HG03103 (cell line): ENCODE measurements around the gene PIGZ.
"Not testable (repeated sequence)": the region's sequence is repeated elsewhere in the genome, so short reads cannot be mapped to it uniquely, and the experiment has no call there.

Experiments used
- ATAC-seq: cut with Tn5 transposase; IDR thresholded peaks from one replicate; pipeline ENCODE4 v1.9.1; 2021; ENCODE audit warnings: low read depth; ENCODE audit not compliant: unreplicated experiment

PIGZ gene

DNA sequence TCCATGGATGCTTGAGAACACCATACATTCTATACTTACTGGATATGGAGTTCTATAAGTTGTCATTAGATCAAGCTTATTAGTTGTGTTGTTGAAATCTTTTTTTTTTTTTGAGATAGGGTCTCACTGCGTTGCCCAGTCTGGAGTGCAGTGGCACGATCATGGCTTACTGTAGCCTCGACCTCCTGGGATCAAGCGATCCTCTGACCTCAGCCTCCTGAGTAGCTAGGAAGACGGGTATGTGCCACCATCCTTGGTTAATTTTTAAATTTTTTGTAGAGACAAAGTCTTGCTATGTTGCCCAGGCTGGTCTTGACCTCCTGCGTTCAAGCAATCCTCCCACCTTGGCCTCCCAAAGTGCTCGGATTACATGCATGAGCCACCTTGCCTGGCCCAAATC, 13.8 kb downstream of the PIGZ start:
- no peak for ATAC-seq

DNA sequence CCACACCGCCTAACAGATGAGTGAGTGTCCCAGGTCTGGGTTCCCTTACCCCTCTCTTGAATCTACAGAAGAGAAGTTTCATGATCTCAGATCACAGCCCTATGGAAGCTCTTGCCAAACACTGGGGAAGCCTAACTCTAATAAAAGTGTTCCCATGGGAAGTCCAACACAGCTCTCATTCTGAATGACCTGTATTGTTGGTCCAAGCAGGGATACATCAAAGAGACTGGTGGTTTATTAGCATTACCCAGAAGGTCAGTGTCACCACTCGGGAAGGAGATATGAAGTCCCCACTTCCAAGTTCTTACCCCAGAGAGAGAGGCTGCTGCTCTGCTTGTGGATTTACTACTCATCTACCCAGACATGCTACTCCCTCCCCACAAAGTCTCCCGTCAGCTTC, 17.3 kb downstream of the PIGZ start:
- ATAC-seq: no peak

DNA sequence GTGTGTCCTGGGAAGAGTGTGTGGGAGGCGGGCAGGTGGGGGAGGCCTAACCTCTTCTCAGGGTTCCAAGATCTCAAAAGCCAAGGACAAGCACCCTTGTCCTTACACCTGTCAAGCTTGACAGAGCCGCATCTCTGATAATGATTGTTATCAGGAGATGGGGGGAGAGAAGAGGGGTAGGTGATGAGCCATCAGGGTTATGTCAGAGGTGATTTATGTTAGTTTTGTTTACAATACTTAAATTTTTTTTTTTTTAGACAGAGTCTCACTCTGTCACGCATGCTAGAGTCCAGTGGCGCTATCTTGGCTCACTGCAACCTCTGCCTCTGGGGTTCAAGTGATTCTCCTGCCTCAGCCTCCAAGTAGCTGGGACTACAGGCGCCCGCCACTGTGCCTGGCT, 18.9 kb downstream of the PIGZ start:
- no peak for ATAC-seq

DNA sequence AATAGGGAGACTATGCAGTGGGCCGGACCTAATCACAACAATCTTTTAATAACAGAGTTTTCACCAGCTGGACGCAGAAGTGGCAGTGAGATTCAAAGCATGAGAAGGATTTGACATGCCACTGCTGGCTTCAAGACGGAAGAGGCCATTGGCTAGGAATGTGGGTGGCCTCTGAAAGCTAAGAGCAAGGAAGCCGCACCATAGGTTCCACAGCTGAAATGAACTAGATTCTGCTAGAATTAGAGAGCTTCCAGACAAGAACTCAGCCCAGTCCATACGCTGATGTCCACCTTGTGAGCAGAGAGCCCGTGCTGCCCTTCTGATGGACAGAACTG, 19.4 kb downstream of the PIGZ start:
- no peak for ATAC-seq

DNA sequence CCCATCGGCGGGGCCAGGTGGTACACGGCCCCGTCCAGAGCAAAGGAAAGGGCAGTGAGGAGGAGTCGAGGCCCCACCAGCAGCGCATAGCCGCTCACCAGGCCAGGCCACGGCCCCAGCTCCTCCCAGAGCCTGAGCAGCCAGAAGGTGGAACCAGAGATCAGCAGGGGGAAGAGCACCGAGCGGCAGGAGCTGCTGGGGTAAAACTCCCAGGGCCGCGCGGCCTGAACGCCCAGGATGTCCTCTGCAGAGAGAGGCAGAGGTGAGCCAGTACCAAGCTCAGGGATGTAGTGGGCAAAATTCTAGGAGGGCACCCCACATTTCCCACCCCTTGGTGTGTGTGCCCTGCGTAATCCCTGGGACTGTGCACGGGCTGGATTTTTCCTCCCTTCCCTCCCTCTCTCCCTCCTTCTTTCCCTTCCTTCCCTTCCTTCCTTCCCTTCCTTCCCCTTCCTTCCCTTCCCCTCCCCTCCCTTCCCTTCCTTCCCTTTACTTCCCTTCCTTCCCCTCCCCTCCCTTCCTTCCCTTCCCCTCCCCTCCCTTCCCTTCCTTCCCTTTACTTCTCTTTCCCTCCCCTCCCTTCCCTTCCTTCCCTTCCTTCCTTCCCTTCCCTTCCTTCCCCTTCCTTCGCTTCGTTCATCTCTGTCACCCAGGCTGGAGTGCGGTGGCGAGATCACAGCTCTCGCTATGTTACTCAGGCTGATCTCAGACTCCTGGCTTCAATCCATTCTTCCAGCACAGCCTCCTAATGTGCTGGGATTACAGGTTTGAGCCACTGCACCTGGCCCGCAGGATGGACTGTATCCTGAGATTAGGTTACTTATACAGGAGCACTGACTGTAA, 20.0 kb downstream of the PIGZ start:
- ATAC-seq: no peak

DNA sequence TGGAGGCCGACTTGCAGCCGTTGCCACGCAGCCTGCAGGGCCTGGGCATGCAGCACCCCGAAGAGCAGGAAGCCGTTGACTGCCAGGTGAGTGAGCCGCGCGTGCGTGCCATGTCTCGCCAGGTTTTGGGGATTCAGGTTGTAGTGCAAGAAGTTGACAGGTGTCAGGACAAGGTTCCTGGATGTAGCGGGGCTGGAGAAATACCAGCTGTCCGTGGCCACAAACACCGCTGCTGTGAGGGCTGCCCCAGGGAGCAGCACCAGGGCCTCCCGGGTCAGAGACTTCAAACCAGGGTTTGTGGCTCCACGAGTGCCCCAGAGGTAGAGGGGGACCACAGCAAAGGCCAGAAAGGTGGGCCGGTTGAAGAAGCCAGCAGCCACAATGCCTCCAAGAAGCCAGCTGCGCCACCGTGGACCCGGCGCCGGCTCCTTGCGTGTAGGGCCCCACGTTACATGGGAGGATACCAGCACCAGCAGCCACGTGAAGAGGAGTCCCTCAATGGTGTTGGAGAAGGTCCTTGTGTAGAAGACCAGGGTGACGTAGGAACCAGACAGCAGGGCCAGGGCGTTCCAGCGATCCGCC, 20.7 kb downstream of the PIGZ start:
- ATAC-seq: no peak

DNA sequence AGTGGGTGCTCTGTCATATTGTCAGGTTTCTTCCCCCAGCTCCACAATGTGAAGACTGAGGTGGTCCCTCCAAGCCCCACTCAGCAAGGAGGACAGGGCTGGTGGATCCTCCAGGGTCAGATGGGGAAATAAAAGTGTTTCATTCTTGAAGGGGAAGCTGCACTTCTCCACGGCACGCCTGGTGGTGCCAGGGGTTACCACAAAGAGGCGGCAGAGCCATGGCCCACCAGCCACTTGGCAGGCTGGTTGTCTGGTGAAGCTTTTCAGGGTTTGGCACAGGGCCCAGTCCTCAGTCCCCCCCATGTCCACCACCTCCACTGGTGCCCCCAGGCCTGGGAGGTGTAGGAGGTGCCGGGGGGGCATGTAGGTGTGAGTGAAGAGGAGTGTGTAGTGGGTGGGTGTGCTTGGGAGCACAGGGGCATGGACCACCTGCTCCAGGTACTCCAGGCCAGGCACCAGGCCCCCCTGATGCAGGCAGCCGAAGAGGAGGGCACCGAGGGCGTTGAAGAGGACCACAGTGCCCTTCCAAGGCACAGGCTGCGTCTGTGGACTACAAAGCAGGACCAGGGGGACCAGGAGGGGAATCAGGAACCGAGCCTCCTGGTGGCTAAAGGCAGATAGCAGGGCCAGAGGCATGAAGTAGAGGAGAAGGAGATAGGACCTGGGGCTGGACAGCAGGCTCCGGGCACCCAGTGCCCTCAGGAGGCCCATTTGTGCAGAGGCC, 21.3 kb downstream of the PIGZ start:
- ATAC-seq: no peak

DNA sequence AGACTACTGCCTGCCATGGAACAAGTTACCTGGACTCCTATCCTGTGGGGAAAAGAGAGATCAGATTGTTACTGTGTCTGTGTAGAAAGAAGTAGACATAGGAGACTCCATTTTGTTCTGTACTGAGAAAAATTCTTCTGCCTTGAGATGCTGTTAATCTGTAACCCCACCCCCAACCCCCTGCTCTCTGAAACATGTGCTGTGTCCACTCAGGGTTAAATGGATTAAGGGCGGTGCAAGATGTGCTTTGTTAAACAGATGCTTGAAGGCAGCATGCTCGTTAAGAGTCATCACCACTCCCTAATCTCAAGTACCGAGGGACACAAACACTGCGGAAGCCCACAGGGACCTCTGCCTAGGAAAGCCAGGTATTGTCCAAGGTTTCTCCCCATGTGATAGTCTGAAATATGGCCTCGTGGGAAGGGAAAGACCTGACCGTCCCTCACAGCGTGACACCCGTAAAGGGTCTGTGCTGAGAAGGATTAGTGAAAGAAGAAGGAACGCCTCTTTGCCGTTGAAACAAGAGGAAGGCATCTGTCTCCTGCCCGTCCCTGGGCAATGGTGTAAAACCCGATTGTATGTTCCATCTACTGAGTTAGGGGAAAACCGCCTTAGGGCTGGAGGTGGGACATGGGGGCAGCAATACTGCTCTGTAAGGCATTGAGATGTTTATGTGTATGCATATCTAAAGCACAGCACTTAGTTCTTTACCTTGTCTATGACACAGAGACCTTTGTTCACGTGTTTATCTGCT, 24.4 kb downstream of the PIGZ start:
- not testable (repeated sequence) for ATAC-seq

DNA sequence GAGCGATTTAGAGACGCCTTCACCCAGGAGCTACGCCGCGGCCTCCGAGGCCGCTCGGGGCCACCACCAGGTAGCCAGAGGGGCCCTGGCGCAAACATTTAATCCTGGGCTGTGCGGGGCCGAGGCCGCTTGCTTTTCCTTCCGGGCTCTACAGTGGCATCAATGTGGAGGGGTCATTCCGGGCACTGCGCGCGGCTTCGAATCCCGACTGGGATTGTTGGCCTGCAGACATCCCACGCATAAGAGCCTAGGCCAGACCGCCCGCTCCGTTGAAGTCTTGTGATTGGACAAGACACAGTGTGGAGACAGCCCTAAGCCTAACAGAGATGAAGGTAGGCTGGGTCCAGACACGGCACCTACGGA, 25.7 kb downstream of the PIGZ start:
- peak; percentile 1 for ATAC-seq

DNA sequence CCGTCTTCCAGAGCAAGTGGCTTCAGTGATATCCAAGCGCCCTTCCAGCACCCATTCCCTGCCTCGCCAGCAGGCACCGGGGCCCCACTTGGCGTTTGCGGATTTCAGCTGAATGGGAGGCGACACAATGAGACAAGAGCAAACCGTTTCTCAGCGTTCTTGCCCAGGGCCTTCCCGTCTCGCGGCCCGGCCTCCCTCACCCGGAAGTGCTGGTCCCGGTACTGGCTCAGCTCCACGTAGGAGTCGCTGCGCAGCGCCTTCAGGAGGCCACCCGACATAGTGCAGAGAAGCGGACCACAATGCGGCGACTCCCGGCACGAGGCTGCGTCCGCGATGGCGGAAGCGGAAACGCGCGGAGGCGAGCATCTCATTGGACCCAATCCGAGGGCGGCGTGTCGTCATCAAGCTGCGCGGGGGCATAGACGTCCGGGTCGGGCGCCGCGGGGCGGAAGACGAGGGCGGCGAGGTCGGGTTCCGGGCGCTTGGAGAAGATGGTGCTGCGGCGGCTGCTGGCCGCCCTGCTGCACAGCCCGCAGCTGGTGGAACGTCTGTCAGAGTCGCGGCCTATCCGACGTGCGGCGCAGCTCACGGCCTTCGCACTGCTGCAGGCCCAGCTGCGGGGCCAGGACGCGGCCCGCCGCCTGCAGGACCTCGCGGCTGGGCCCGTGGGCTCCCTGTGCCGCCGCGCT, 26.3 kb downstream of the PIGZ start, which contains the start of gene NCBP2:
Gene NCBP2 (minus strand): TSS at position 303 of the 689 bp plus-strand sequence. CDS start 25 bp downstream, at position 278.
- peak; percentile 89 for ATAC-seq

DNA sequence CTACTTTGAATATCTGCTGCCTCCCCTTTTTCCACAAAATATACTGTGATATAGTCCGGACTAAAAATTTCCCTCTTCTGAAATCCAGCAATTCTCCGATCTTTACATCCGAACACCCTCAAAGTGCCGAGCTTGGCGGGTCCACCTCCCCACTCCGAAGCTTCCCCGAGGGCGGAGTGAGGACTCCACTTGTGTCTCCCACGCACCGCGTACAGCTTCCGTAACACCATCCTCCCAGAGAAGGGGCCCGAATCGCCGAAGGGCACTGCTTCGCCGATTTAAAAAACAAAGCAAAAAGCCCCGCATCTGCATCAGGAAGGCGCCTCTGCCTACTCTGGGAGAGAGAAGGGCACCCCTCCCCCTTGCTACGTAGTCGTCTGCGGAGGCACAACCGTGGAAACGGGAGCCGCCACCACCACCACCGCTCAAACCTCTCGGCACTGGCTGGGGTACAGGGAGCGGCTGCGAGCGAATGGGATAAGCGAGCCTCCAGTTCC, 26.9 kb downstream of the PIGZ start:
- peak; percentile 18 for ATAC-seq

DNA sequence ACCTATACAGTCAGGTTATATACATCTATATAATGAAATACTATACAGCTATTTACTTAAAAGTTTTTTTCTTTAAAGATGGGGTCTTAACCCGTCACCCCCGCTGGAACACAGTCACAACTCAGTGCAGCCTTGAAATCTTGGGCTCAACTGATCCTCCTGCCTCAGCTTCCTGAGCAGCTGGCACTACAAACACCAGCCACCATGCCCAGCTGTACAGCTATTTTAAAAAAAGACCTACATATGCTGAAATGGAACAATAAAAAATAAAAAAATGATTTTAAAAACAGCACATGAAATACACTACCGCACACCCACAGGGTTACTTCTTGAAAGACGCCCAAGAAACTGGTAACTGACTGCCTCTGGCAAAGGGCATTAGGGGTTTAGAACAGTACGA, 30.1 kb downstream of the PIGZ start:
- no peak for ATAC-seq

DNA sequence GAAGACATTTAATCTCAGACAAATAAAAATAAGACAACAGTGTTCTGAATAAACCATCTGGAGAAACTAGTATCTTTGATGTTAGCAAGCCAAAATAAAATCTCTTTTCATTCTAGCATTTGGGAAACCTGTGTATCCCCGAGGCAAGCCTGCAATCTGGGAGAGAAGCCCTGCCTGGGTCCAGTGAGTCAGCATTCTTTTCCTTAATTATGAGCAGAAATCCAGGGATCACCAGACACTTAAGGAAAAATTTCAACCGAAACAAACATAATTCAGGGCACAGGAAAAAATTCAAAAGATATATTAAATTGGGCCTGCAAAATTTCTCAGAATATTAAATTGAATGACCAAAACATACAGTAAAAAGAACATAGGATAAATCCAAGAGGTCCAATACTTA, 30.5 kb downstream of the PIGZ start:
- ATAC-seq: no peak

DNA sequence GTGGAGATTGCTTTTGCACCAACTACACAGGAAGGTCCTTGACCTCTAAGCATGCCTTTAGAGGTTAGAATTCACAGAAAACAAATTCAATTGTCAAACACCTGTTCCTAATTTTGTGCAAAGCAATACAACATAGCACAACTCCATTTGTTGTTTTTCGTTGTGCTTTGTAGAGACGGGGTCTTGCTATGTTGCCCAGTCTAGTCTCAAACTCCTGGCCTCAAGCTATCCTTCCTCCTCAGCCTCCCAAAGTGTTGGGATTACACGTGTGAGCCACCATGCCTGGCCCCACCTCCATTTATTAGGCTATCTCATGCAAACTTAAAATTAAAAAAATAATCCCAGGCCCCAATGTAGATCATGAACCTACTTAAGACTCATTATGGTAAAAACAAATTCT, 32.3 kb downstream of the PIGZ start:
- ATAC-seq: no peak

DNA sequence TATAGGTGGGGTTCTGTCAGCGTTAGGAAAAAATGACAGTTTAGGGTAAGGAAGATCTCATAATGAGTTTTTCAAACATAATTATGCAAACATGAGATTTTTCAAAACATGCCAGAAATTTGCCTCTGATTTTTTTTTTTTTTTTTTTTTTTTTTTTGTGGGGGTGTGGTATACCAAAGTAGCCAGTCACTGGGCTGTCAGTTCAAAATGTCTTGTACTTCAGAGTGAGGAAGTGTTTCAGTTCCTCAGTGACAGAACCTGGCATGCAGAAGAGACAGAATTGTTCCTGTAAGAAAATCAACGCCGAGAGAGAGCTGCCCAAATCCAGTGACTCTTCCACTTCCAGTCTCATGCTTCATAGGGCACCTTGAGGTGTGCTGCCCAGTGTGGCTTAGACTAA, 36.0 kb downstream of the PIGZ start:
- no peak for ATAC-seq

DNA sequence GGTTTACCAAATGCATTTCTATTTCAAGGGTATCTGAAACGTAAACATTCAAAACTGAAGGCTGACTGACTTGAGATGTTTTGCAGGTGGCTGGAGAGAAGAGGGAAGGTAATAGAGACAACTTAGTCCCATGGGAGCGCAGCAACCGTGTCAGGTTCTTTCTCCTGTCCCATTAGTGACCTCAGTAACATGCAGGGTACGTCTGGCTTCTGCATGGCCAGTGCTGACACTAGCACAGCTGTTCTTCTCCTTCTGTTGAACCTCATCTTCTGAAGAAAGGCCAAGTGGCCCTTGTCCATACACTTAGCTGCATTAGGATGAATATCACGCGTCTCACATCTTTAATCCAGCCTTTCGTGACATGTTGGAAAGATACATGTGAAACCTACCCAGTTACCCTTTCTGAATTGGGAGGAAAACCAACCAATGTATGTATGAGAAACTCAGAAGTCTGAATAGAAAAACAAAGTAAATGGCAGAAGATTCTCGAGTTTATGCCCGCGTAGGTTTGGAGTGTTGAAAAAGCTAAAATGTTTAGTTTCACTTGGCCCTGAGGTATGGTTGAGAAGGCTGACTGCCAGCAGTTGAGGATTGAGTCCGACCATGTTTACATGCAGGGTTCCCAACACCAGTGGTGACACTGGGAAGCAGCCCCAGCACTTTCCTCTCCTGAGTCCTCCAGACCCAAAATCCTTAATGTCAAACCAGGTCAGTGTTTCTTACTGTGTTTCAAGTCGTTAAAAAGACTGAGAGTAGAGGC, 36.6 kb downstream of the PIGZ start:
- no peak for ATAC-seq

DNA sequence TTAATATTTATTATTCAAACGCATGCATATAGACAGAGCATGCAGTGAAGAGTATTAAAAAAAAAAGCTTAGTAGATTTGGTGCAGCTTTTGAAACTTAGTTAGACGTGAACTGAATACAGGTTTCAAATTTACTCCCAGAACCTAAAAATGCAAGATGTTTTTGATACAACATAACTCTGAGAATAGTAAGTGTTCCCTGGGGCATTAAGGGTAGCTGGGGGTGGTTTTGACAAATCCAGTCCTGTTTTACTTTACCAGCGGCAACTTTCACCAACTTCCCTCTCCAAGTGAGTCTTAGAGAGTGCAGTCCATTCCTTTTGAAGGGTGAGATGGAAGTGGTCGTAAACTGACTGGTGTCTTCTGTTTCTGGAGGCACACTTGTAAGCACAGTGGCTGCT, 37.5 kb downstream of the PIGZ start:
- ATAC-seq: no peak

DNA sequence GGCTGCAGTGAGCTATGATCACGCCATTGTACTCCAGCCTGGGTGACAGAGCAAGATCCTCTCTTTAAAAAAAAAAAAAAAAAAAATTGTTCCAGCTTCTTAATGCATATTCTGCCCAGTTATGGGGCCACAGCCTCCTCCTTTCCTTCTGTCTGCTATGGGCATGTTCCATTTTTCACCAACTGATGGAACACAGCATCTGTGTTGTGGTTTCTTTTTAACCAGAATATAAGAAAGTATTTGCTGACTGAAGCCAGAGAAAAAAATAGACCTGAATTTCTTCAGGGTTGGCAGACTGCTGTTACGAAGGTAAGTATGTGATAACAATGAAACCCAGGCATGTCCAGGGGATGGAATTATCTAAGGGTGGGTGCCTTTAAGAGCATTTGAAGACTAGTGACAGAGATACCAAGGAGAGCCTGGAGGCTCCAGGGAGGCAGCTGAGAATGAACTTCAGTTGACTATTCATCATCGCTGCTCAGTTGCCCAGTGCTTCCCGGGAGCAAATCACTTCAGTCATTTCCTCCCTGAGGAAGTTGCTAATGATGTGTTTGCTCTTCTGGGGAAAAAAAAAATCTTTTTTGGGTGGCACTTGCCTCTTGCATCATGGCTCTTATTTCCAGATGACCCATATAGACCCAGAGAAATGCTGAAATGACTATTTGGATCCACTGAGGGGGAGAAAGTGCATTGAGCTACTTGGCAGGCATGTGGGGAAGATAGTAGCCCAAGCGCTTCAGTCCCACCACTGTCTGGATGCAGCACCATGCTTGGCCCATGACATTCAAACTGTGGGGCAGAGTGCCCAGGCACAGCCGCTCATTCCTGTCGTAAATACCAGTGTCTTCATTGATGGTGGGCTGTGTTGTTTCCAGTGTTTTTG, 40.8 kb downstream of the PIGZ start:
- no peak for ATAC-seq

DNA sequence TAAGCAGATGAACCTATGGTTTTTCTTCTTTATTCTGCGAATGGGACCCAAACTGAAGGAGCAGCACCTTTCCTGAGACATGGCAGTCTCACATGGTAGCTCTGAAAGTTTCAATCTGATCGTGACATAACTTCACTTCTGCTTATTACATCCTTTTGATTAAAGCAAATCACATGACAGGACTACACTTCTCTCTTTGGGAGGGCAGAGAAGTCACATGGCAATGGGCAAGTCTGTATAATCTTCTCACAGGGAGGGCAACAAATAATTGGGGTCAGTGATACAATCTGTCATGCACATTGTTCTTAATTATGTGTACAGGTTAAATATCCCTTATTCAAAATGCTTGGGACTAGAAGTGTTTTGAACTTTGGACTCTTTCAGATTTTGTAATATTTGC, 47.9 kb downstream of the PIGZ start:
- no peak for ATAC-seq
